ENCODE measurements around the gene PRPS1.
A peak's percentile ranks its signal among the peaks of the same experiment; 100 is the strongest.

The PRPS1 gene

DNA sequence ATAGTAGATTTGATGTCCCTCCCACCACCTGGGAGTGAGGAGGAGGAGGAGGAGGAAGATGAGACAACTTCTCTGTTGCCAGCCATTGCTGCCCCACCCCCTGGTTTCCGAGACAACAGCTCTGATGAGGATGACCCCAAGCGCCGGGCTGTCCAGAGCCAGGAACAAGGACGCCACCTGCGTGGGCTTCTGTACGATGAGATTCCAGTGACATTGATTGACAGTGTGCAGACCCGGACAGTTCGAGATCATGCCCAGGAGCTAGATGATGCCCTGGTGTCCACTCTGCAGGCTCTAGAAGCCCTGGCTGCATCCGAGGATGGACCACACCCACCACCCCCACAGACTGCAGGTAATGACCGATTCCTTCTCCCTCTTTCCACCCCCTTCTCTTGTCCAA is 30.5 kb upstream of the PRPS1 start:
- TF ChIP-seq, protein P1, sequence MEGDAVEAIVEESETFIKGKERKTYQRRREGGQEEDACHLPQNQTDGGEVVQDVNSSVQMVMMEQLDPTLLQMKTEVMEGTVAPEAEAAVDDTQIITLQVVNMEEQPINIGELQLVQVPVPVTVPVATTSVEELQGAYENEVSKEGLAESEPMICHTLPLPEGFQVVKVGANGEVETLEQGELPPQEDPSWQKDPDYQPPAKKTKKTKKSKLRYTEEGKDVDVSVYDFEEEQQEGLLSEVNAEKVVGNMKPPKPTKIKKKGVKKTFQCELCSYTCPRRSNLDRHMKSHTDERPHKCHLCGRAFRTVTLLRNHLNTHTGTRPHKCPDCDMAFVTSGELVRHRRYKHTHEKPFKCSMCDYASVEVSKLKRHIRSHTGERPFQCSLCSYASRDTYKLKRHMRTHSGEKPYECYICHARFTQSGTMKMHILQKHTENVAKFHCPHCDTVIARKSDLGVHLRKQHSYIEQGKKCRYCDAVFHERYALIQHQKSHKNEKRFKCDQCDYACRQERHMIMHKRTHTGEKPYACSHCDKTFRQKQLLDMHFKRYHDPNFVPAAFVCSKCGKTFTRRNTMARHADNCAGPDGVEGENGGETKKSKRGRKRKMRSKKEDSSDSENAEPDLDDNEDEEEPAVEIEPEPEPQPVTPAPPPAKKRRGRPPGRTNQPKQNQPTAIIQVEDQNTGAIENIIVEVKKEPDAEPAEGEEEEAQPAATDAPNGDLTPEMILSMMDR (IDR thresholded peaks at IDR 0.05; ENCODE audit: borderline replicate concordance, control extremely low read depth, extremely low read depth, insufficient read depth, missing control alignments): no peak
- in situ Hi-C loops (cut with MboI; ENCODE audit: low sequenced_read_pairs, unreplicated experiment): no loop called here
- no peak for DNase-seq (ENCODE audit: low spot score)

DNA sequence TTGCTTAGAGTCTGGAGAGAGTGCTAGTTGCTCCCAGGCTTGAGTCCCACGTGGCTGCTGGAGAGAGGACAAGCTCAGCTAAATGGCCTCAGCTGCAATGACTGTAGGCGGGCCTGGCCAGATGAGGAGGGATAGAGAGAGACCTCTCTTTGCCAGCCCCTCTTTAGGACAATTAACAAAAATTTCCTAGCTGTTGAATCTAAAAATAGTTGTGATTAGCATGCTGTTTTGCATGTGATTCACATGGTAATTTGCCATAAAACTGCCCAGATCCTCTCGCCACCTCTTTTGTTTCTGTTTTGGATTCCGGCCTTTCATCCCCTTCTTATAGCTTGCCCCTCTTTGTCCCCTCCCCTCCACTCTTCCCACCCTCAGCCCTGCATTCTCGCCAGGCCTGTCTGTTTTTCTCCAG is 28.9 kb upstream of the PRPS1 start:
- peak; percentile 1 for DNase-seq (ENCODE audit: low spot score)
- TF ChIP-seq, protein P1 (IDR thresholded peaks at IDR 0.05; ENCODE audit: borderline replicate concordance, control extremely low read depth, extremely low read depth, insufficient read depth, missing control alignments): no peak
- in situ Hi-C loops (cut with MboI; ENCODE audit: low sequenced_read_pairs, unreplicated experiment): no loop called here

DNA sequence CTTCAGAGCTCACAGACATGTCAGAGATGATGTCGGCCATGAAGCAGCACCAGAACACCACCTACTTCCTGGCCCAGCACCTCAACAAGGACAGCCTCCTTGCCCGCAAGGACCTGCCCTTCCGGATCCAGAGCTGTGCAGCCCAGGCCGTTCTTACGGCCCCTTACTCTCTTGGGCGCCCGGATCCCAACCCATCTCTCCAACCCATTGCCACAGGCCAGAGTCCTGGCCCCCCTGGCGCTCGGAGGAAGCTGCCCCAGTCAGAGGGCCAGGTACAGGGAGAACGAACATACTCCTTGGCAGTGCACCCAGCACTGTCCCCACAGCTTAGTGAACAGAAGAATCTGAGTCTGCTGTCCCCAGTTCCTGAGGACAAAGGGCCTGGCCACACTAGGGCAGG is 27.9 kb upstream of the PRPS1 start:
- in situ Hi-C loops (cut with MboI; ENCODE audit: low sequenced_read_pairs, unreplicated experiment): no loop called here
- TF ChIP-seq, protein P1 (IDR thresholded peaks at IDR 0.05; ENCODE audit: borderline replicate concordance, control extremely low read depth, extremely low read depth, insufficient read depth, missing control alignments): no peak
- no peak for DNase-seq (ENCODE audit: low spot score)

DNA sequence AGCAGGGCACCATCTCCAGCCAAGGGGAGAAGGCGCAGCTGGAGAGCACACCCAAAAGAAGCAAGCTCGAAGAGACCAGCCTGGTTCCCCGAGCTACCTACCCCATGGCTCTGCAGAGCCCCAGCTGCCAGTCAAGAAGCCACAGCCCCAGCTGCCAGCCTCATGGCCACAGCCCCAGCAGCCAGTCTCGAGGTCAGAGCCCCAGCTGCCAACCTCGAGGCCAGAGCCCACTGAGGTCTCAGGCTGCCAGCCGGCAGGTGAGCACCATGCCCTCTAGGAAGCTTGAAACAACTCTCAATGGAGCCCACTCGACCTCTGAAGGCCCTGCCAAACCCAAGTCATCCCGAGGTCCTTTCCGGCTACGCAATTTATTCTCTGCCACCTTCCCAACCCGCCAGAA is 27.0 kb upstream of the PRPS1 start:
- in situ Hi-C loops (cut with MboI; ENCODE audit: low sequenced_read_pairs, unreplicated experiment): no loop called here
- no peak for DNase-seq (ENCODE audit: low spot score)
- TF ChIP-seq, protein P1 (IDR thresholded peaks at IDR 0.05; ENCODE audit: borderline replicate concordance, control extremely low read depth, extremely low read depth, insufficient read depth, missing control alignments): no peak

DNA sequence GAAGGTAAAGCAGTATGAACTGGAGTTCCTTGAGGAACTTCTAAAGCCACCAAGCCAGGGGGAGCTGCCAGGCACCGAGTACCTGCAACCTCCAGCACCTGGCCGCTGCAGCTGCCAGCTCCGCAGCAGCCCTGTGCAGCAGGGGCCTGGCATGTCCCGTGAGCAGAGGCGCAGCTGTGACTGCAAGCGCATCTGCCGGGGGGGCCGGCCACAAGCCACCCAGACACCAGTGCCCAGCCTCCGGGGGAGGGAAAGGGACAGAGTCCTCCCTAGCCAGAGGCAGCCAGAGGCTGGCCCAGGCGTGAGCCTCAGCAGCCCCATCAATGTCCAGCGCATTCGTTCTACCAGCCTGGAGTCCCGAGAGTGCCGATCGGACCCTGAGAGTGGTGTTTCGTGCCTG is 26.6 kb upstream of the PRPS1 start:
- no peak for DNase-seq (ENCODE audit: low spot score)
- in situ Hi-C loops (cut with MboI; ENCODE audit: low sequenced_read_pairs, unreplicated experiment): no loop called here
- TF ChIP-seq, protein P1 (IDR thresholded peaks at IDR 0.05; ENCODE audit: borderline replicate concordance, control extremely low read depth, extremely low read depth, insufficient read depth, missing control alignments): no peak

DNA sequence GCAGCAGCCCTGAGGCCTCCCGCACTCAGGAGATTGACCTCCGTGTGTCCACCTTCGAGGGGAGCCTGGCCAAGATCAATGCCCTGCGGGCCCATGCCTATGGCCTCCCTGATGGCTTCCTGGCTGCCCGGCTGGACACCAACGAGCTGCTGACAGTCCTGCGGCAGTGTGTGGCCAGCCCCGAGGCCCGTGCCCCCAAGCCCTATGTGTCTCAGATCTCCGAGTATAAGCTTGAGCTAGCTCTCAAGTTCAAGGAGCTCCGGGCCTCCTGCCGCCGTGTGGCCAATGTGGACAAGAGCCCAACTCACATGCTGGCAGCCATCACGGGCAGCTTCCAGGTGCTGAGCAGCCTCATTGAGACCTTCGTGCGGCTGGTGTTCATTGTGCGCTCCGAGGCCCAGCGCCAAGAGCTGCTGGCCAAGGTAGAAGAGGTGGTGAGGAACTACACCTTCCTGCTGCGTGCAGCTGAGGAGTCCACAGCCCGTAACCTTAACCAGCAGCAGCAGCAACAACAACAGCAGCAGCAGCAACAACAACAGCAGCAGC is 25.5 kb upstream of the PRPS1 start:
- in situ Hi-C loops (cut with MboI; ENCODE audit: low sequenced_read_pairs, unreplicated experiment): no loop called here
- TF ChIP-seq, protein P1 (IDR thresholded peaks at IDR 0.05; ENCODE audit: borderline replicate concordance, control extremely low read depth, extremely low read depth, insufficient read depth, missing control alignments): no peak

More for the DNA sequence above, 25.5 kb upstream of the PRPS1 start:
- no peak for DNase-seq (ENCODE audit: low spot score)

Measured in GM13976 (cell line).